ENCODE measurements around the gene ARHGEF3.
"Not testable (repeated sequence)": the region's sequence is repeated elsewhere in the genome, so short reads cannot be mapped to it uniquely, and the experiment has no call there.

ARHGEF3 gene

DNA sequence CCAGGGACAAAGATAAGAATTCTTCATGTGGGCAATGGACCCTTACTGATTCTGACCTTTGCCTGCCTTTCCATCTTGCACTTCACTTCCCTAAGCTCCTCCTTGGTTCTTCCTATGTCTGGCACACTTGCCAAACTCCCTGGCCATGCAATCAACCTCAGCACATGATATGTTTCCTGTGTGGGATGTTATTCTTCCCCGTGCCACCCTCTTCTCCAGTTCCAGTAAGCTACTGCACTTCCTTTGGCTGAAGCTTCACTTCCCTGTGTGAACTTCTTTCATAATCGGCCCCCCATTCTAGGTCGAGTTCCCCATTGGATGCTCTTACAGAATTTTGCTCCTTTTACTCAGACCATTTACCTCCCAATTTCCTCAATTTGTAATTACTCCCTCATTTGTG, 108.0 kb downstream of the ARHGEF3 start:
- TF ChIP-seq, protein P1, sequence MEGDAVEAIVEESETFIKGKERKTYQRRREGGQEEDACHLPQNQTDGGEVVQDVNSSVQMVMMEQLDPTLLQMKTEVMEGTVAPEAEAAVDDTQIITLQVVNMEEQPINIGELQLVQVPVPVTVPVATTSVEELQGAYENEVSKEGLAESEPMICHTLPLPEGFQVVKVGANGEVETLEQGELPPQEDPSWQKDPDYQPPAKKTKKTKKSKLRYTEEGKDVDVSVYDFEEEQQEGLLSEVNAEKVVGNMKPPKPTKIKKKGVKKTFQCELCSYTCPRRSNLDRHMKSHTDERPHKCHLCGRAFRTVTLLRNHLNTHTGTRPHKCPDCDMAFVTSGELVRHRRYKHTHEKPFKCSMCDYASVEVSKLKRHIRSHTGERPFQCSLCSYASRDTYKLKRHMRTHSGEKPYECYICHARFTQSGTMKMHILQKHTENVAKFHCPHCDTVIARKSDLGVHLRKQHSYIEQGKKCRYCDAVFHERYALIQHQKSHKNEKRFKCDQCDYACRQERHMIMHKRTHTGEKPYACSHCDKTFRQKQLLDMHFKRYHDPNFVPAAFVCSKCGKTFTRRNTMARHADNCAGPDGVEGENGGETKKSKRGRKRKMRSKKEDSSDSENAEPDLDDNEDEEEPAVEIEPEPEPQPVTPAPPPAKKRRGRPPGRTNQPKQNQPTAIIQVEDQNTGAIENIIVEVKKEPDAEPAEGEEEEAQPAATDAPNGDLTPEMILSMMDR (IDR thresholded peaks at IDR 0.05; ENCODE audit: insufficient read depth, low read length, poor library complexity, severe bottlenecking): no peak
- DNase-seq (ENCODE audit: extremely low read depth, insufficient read length): no peak
- Histone ChIP-seq H3K4me3 (replicated peaks; ENCODE audit: low read depth, low read length) (no peak overlapping the region), H3K36me3 (ENCODE audit: control insufficient read depth, insufficient read depth, low read length) (no peaks in the 10 kb centered on the region), H3K27me3 (replicated peaks; ENCODE audit: control insufficient read depth, insufficient read depth, low read length) (no peaks in the 10 kb centered on the region)

DNA sequence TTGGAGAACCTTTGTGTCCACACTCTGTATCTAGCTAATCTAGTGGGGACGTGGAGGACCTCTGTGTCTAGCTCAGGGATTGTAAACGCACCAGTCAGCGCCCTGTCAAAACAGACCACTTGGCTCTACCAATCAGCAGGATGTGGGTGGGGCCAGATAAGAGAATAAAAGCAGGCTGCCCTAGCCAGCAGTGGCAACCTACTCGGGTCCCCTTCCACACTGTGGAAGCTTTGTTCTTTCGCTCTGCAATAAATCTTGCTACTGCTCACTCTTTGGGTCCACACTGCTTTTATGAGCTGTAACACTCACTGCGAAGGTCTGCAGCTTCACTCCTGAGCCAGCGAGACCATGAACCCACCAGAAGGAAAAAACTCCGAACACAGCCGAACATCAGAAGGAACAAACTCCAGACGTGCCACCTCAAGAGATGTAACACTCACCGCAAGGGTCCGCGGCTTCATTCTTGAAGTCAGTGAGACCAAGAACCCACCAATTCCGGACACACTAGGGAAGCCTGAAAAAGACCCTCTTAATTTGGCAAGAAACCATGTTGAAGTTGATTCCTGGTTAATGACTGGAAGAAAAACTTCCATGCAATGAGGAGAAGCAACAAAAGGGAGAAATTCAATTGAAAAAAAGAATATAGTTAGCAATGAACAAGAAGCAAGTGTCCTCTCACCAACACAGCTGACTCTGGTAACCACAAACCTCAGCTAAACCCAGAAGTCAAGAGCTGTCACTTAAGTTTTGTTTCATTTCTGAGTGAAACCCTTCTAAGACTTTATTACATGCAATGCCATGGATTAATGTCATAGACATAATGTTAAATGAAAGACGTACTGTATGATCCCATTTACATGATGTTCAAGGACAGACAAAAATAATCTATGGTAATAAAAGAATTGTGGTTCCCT, 109.0 kb downstream of the ARHGEF3 start:
- not testable (repeated sequence) for H3K4me3 ChIP-seq (replicated peaks; ENCODE audit: low read depth, low read length); H3K27me3 ChIP-seq (replicated peaks; ENCODE audit: control insufficient read depth, insufficient read depth, low read length); H3K36me3 ChIP-seq (ENCODE audit: control insufficient read depth, insufficient read depth, low read length)
- DNase-seq (ENCODE audit: extremely low read depth, insufficient read length): peak; percentile 46

DNA sequence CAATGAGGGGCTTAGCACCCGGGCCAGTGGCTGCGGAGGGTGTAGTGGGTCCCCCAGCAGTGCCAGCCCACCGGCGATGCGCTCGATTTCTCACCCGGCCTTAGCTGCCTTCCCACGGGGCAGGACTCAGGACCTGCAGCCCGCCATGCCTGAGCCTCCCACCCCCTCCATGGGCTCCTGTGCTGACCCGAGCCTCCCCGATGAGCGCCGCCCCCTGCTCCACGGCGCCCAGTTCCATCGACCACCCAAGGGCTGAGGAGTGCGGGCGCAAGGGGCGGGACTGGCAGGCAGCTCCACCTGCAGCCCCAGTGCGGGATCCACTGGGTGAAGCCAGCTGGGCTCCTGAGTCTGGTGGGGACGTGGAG, 109.8 kb downstream of the ARHGEF3 start:
- not testable (repeated sequence) for H3K36me3 ChIP-seq (ENCODE audit: control insufficient read depth, insufficient read depth, low read length); H3K4me3 ChIP-seq (replicated peaks; ENCODE audit: low read depth, low read length); H3K27me3 ChIP-seq (replicated peaks; ENCODE audit: control insufficient read depth, insufficient read depth, low read length); DNase-seq (ENCODE audit: extremely low read depth, insufficient read length)

DNA sequence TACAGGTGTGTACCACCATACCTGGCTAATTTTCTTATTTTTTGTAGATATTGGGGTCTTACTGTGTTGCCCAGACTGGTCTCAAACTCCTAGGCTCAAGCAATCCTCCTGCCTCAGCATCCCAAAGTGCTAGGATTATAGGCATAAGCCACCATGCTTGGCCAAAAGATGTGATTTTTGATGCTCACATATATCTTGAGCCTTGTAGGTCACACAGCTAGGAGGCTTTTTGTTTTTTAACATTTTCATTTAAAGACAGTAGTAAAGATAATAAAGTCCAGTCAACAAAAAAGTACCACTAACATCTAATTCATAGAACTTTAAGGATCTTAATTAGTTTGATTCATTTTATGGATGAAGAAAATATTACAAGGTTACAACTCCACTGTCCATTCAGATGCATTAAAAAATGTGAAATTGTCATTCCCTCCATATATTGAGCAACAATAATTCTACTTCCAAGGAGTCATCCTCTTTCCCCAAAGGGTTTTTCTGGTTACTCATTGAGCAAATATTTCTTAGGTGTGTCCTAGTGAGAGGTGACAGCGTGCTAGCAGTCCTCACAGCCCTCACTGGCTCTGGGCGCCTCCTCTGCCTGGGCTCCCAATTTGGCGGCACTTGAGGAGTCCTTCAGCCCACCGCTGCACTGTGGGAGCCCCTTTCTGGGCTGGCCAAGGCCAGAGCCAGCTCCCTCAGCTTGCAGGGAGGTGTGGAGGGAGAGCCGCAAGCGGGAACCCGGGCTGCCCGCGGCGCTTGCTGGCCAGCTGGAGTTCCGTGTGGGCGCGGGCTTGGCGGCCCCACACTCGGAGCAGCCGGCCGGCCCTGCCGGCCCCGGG, 110.4 kb downstream of the ARHGEF3 start:
- no peak for DNase-seq (ENCODE audit: extremely low read depth, insufficient read length)
- TF ChIP-seq, protein P1 (IDR thresholded peaks at IDR 0.05; ENCODE audit: insufficient read depth, low read length, poor library complexity, severe bottlenecking): no peak
- Histone ChIP-seq H3K4me3 (replicated peaks; ENCODE audit: low read depth, low read length) (no peak overlapping the region), H3K36me3 (ENCODE audit: control insufficient read depth, insufficient read depth, low read length) (no peaks in the 10 kb centered on the region), H3K27me3 (replicated peaks; ENCODE audit: control insufficient read depth, insufficient read depth, low read length) (no peaks in the 10 kb centered on the region)

DNA sequence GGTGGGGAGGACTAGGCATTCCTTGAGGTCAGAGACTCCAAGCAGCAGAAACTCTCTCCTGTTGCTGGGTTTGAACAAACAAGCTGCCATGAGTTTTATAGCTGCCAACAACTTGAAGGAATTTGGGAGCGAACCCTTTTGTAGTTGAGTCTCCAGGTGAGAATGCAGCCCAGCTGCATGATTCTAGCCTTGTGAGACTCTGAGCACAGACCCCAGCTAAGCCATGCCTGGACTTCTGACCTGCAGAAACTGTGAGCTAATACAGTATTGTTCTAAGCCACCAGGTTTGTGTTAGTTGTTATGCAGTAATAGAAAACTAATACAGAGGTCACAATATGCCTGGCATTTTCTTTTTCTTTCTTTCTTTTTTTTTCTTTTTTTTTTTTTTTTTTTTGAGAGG, 112.4 kb downstream of the ARHGEF3 start:
- no peak for DNase-seq (ENCODE audit: extremely low read depth, insufficient read length)
- no peaks in the 10 kb centered on the region for H3K36me3 ChIP-seq (ENCODE audit: control insufficient read depth, insufficient read depth, low read length)
- H3K27me3 ChIP-seq (replicated peaks; ENCODE audit: control insufficient read depth, insufficient read depth, low read length): no peaks in the 10 kb centered on the region
- no peak overlapping the region for H3K4me3 ChIP-seq (replicated peaks; ENCODE audit: low read depth, low read length)
- TF ChIP-seq, protein P1 (IDR thresholded peaks at IDR 0.05; ENCODE audit: insufficient read depth, low read length, poor library complexity, severe bottlenecking): no peak

DNA sequence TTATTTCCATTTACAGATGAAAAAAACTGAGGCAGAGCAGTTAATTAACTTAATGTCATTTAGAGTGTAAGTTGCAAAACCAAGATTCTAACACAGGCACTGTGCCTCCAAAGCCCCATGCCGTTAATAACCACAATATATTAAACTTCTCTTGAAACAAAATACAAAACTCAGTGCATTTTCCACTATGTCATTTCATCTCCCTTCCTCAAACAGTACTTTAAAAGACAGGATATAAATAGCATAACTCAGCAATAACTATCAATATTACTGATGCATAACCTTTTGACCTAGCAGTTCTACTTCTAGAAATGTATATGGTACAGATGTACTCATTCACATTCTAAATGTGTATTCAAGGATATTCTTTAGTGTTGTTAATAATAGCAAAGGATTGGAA, 113.6 kb downstream of the ARHGEF3 start:
- H3K36me3 ChIP-seq (ENCODE audit: control insufficient read depth, insufficient read depth, low read length): no peaks in the 10 kb centered on the region
- no peaks in the 10 kb centered on the region for H3K27me3 ChIP-seq (replicated peaks; ENCODE audit: control insufficient read depth, insufficient read depth, low read length)
- H3K4me3 ChIP-seq (replicated peaks; ENCODE audit: low read depth, low read length): no peak overlapping the region
- TF ChIP-seq, protein P1 (IDR thresholded peaks at IDR 0.05; ENCODE audit: insufficient read depth, low read length, poor library complexity, severe bottlenecking): no peak
- peak; percentile 49 for DNase-seq (ENCODE audit: extremely low read depth, insufficient read length)
